Measurements from ENCODE around the gene ASB12. TPM values are rescaled to one million over a fixed set of nuclear protein-coding genes. Genes with fewer than 3 reads are reported as not detected.

ASB12 gene
- total RNA-seq, 3 donors from 2014 or later (not counting 1 experiment from before 2014, with no cell fraction given), result 0.39 to 0.58 TPM; not detected in 1

DNA sequence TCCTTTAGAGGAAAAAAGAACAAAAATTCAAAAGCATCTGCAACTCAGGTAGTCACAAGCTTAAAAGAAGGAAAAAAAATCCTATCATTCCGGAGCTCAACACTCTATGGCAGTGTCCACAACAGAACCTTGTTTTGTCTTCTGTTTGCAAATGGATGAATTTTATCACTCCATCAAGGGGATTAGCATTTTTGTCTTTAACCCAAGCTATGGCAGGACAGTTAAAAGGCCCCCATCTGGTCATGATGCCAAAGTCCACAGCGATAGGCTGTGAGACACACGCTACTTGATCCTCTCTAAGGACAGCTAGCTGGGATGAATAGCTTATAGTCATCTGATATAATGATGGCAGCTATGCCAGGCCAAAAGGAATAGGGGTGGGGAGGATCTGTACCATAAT, 41.5 kb downstream of the ASB12 start:
- WGBS (ENCODE audit: insufficient coverage), result no CpG with 5 or more reads among the region's 3 CpGs
- Histone ChIP-seq H3K4me3 (ENCODE audit: low read length) (no peak overlapping the region), H3K4me1 (ENCODE audit: control insufficient read depth, insufficient read depth, low read length) (no peaks in the 10 kb centered on the region), H3K9me3 (ENCODE audit: control insufficient read depth, insufficient read depth, low read length) (no peaks in the 10 kb centered on the region), H3K27me3 (ENCODE audit: control insufficient read depth, insufficient read depth, low read length) (no peaks in the 10 kb centered on the region), H3K27ac (ENCODE audit: low read length) (no peak overlapping the region), H3K36me3 (ENCODE audit: control insufficient read depth, insufficient read depth, low read length) (no peaks in the 10 kb centered on the region)
- Mint-ChIP-seq H3K27ac (no peak overlapping the region), H3K4me3 (no peak overlapping the region), H3K4me1 (no peaks in the 10 kb centered on the region), H3K9me3 (no peaks in the 10 kb centered on the region), H3K27me3 (ENCODE audit: low read depth in 2 of 2) (no peaks in the 10 kb centered on the region), H3K36me3 (no peaks in the 10 kb centered on the region)
- ATAC-seq, result no peak
- TF ChIP-seq, protein P1, sequence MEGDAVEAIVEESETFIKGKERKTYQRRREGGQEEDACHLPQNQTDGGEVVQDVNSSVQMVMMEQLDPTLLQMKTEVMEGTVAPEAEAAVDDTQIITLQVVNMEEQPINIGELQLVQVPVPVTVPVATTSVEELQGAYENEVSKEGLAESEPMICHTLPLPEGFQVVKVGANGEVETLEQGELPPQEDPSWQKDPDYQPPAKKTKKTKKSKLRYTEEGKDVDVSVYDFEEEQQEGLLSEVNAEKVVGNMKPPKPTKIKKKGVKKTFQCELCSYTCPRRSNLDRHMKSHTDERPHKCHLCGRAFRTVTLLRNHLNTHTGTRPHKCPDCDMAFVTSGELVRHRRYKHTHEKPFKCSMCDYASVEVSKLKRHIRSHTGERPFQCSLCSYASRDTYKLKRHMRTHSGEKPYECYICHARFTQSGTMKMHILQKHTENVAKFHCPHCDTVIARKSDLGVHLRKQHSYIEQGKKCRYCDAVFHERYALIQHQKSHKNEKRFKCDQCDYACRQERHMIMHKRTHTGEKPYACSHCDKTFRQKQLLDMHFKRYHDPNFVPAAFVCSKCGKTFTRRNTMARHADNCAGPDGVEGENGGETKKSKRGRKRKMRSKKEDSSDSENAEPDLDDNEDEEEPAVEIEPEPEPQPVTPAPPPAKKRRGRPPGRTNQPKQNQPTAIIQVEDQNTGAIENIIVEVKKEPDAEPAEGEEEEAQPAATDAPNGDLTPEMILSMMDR (IDR thresholded peaks at IDR 0.05), result no peak
- DNase-seq, result no peak
- intact Hi-C loops (cut with micrococcal nuclease), result no loop called here

DNA sequence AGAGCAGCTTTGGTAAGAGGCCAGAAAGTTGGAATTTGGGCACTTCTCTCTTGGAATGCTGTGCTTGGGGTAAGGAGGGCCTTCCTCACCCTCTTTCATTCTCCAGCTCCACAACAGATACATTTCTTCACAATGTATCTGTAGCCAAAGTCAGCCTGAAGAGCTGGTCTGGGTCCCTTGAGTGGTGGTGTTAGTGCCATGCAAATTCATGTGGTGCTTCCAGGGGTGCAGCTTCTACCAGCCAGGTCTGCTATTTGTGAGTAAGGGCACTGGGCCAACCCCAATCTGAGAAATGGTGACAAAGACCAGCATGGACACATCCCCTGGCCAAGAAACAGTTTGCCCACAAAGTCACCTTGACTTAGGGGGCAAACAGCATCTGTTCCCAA, 42.7 kb downstream of the ASB12 start:
- TF ChIP-seq, protein P1 (IDR thresholded peaks at IDR 0.05), result no peak
- Histone ChIP-seq H3K36me3 (ENCODE audit: control insufficient read depth, insufficient read depth, low read length) (no peaks in the 10 kb centered on the region), H3K4me3 (ENCODE audit: low read length) (no peak overlapping the region), H3K4me1 (ENCODE audit: control insufficient read depth, insufficient read depth, low read length) (no peaks in the 10 kb centered on the region), H3K27ac (ENCODE audit: low read length) (no peak overlapping the region), H3K9me3 (ENCODE audit: control insufficient read depth, insufficient read depth, low read length) (no peaks in the 10 kb centered on the region), H3K27me3 (ENCODE audit: control insufficient read depth, insufficient read depth, low read length) (no peaks in the 10 kb centered on the region)
- H3K27me3 Mint-ChIP-seq (ENCODE audit: low read depth in 2 of 2), result no peaks in the 10 kb centered on the region
- H3K4me3 Mint-ChIP-seq, result no peak overlapping the region
- intact Hi-C loops (cut with micrococcal nuclease), result no loop called here
- H3K27ac Mint-ChIP-seq, result no peak overlapping the region
- DNase-seq (no peak), ATAC-seq (no peak)
- no peaks in the 10 kb centered on the region for H3K36me3 Mint-ChIP-seq
- no peaks in the 10 kb centered on the region for H3K4me1 Mint-ChIP-seq
- H3K9me3 Mint-ChIP-seq, result no peaks in the 10 kb centered on the region

DNA sequence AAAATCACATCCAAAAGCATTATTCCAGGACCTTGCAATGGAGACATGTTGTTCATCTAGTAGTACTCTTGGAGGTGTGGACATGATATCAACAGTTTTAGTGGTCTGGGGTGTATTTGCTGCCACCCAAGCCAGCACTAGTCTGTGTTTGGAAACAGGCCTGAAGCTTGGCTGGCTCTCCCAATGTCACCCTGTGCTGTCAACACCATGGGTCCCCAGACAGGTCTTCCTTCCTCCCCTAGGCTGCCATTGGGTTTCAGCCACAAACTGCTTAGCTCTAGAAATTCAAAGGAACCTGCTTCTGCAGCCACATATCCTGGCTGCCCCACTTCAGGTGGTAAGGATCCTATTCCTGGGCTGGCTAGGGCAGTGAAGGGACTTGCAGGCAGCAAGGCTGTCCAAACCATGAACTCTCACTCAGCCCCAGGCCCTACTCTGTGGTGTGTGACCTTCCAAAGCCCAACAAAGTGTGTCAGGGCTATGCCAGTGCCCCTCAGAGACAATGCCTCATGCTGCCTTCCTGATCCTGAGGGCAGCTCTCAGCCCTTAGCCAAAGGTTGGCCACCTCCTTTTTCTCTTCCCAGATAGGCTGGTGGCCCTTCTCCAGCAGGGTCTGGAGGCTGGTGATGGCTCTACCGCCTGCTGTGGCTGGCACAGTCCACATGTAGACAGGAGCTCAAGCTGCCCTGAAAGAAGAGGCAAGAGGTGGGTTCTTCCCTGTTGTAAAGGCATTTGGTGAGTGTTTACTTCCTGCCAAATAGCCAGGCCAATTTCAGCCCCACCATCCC, 43.2 kb downstream of the ASB12 start:
- H3K27ac Mint-ChIP-seq, result no peak overlapping the region
- intact Hi-C loops (cut with micrococcal nuclease), result no loop called here
- Histone ChIP-seq H3K27ac (ENCODE audit: low read length) (no peak overlapping the region), H3K36me3 (ENCODE audit: control insufficient read depth, insufficient read depth, low read length) (no peaks in the 10 kb centered on the region), H3K9me3 (ENCODE audit: control insufficient read depth, insufficient read depth, low read length) (no peaks in the 10 kb centered on the region), H3K4me1 (ENCODE audit: control insufficient read depth, insufficient read depth, low read length) (no peaks in the 10 kb centered on the region), H3K27me3 (ENCODE audit: control insufficient read depth, insufficient read depth, low read length) (no peaks in the 10 kb centered on the region), H3K4me3 (ENCODE audit: low read length) (no peak overlapping the region)
- no peaks in the 10 kb centered on the region for H3K4me1 Mint-ChIP-seq
- no CpG with 5 or more reads among the region's 1 CpG for WGBS (ENCODE audit: insufficient coverage)
- ATAC-seq (no peak), DNase-seq (no peak)
- no peaks in the 10 kb centered on the region for H3K9me3 Mint-ChIP-seq
- H3K4me3 Mint-ChIP-seq, result no peak overlapping the region
- TF ChIP-seq, protein P1 (IDR thresholded peaks at IDR 0.05), result no peak
- no peaks in the 10 kb centered on the region for H3K27me3 Mint-ChIP-seq (ENCODE audit: low read depth in 2 of 2)
- H3K36me3 Mint-ChIP-seq, result no peaks in the 10 kb centered on the region

DNA sequence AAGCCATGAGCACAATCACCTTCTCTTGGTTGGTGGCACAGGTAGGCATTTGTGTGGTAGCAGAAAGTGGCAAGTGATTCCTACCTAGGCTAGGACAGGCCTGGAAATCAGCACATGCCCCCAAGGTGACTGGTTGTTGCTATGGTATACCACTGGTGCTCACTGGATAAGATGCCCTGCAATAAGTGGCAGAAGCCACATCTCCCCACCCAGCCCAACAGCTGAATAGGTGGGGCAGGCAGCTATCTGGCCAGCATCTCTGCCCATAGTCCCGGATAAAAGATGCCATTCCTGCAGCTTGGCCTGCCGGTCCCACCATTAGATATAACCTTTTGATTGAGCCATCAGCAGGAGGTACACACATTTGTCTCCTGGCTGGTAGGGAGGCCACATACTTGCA, 46.0 kb downstream of the ASB12 start:
- H3K36me3 ChIP-seq (ENCODE audit: control insufficient read depth, insufficient read depth, low read length), result no peaks in the 10 kb centered on the region
- no peak overlapping the region for H3K4me3 Mint-ChIP-seq
- no peaks in the 10 kb centered on the region for H3K36me3 Mint-ChIP-seq

More for the DNA sequence above, 46.0 kb downstream of the ASB12 start:
- no peak overlapping the region for H3K4me3 ChIP-seq (ENCODE audit: low read length)
- DNase-seq (no peak), ATAC-seq (no peak)
- no peak overlapping the region for H3K27ac ChIP-seq (ENCODE audit: low read length)
- no peaks in the 10 kb centered on the region for H3K9me3 ChIP-seq (ENCODE audit: control insufficient read depth, insufficient read depth, low read length)
- no peaks in the 10 kb centered on the region for H3K27me3 ChIP-seq (ENCODE audit: control insufficient read depth, insufficient read depth, low read length)
- no peaks in the 10 kb centered on the region for H3K27me3 Mint-ChIP-seq (ENCODE audit: low read depth in 2 of 2)
- intact Hi-C loops (cut with micrococcal nuclease), result no loop called here
- TF ChIP-seq, protein P1 (IDR thresholded peaks at IDR 0.05), result no peak
- no peak overlapping the region for H3K27ac Mint-ChIP-seq
- H3K4me1 ChIP-seq (ENCODE audit: control insufficient read depth, insufficient read depth, low read length), result no peaks in the 10 kb centered on the region
- no peaks in the 10 kb centered on the region for H3K4me1 Mint-ChIP-seq
- no peaks in the 10 kb centered on the region for H3K9me3 Mint-ChIP-seq
- WGBS (ENCODE audit: insufficient coverage), result 89% methylated on average over 2 of the region's 2 CpGs

All from natural killer cell (primary cell).